Liver (tissue), 10 donors: Measurements from ENCODE around the gene CMTM5. TPM values are rescaled to one million over a fixed set of nuclear protein-coding genes. Genes with fewer than 3 reads are reported as not detected.
"Not testable (repeated sequence)": the region's sequence is repeated elsewhere in the genome, so short reads cannot be mapped to it uniquely, and the experiment has no call there.

ENCODE experiments used
- DNase-seq: peaks from one replicate; pipeline ENCODE4 v3.0.0-alpha.2; 2017; ENCODE audit warnings: low spot score
- H3K27ac ChIP-seq, 2 donors: one replicate each; pipeline ENCODE4 v1.7.0; 2013; ENCODE audit warnings: inconsistent platforms in 2 of 2, low read length in 2 of 2, control low read depth in 1 of 2, low read depth in 1 of 2, mild to moderate bottlenecking in 1 of 2
- H3K27me3 ChIP-seq, 4 donors: one replicate each; pipeline versions ENCODE4 v1.6.1 to v1.7.0; 2013; ENCODE audit warnings: low read length in 3 of 4, inconsistent platforms in 1 of 4, mild to moderate bottlenecking in 1 of 4, moderate library complexity in 1 of 4; ENCODE audit not compliant: control insufficient read depth in 4 of 4, insufficient read depth in 4 of 4
- H3K36me3 ChIP-seq, 4 donors: one replicate each; pipeline versions ENCODE4 v1.6.1 to v1.7.0; 2013; ENCODE audit warnings: low read length in 3 of 4, mild to moderate bottlenecking in 3 of 4, low read depth in 1 of 4, moderate library complexity in 1 of 4; ENCODE audit not compliant: control insufficient read depth in 4 of 4, insufficient read depth in 3 of 4
- H3K4me1 ChIP-seq, 4 donors: one replicate each; pipeline versions ENCODE4 v1.6.1 to v1.7.0; 2013; ENCODE audit warnings: low read length in 3 of 4, mild to moderate bottlenecking in 3 of 4, moderate library complexity in 1 of 4; ENCODE audit not compliant: control insufficient read depth in 4 of 4, insufficient read depth in 4 of 4
- H3K4me3 ChIP-seq, 3 donors: one replicate each; pipeline versions ENCODE4 v1.6.1 to v1.7.0; 2013; ENCODE audit warnings: low read length in 3 of 3, control low read depth in 1 of 3, low read depth in 1 of 3, mild to moderate bottlenecking in 1 of 3
- H3K9ac ChIP-seq, 2 donors: one replicate each; pipeline ENCODE4 v1.7.0; 2013; ENCODE audit warnings: low read length in 2 of 2, mild to moderate bottlenecking in 2 of 2, moderate library complexity in 2 of 2, control low read depth in 1 of 2, low read depth in 1 of 2
- H3K9me3 ChIP-seq, 4 donors: one replicate each; pipeline versions ENCODE4 v1.6.1 to v1.7.0; 2013; ENCODE audit warnings: low read length in 3 of 4; ENCODE audit not compliant: control insufficient read depth in 4 of 4
- FOXA2 ChIP-seq: IDR thresholded peaks from 2 replicates; pipeline ENCODE4 v1.6.1; 2016; ENCODE audit warnings: antibody characterized with exemption
- GABPA ChIP-seq, 2 donors: IDR thresholded peaks in 1 of 2; conservative IDR thresholded peaks in 1 of 2; 2 replicates each; pipeline ENCODE4 v1.6.1; 2016; ENCODE audit warnings: antibody characterized with exemption in 2 of 2, mild to moderate bottlenecking in 1 of 2, moderate library complexity in 1 of 2
- HNF4A ChIP-seq, 2 donors: conservative IDR thresholded peaks; 2 replicates each; pipeline ENCODE4 v1.6.1; 2016; ENCODE audit warnings: antibody characterized with exemption in 2 of 2, mild to moderate bottlenecking in 2 of 2
- JUND ChIP-seq, 2 donors: IDR thresholded peaks; 2 replicates each; pipeline ENCODE4 v1.6.1; 2016; ENCODE audit warnings: antibody characterized with exemption in 2 of 2
- NR2F2 ChIP-seq: IDR thresholded peaks from 2 replicates; pipeline ENCODE4 v1.6.1; 2016; ENCODE audit warnings: antibody characterized with exemption
- RAD21 ChIP-seq, 2 donors: IDR thresholded peaks; 2 replicates each; pipeline ENCODE4 v1.6.1; 2016; ENCODE audit warnings: antibody characterized with exemption in 2 of 2, mild to moderate bottlenecking in 2 of 2
- RXRA ChIP-seq, 2 donors: IDR thresholded peaks; 2 replicates each; pipeline ENCODE4 v1.6.1; 2017 to 2018; ENCODE audit warnings: antibody characterized with exemption in 2 of 2, mild to moderate bottlenecking in 1 of 2
- SP1 ChIP-seq: IDR thresholded peaks from 2 replicates; pipeline ENCODE4 v1.6.1; 2018; ENCODE audit warnings: antibody characterized with exemption, mild to moderate bottlenecking
- TAF1 ChIP-seq: conservative IDR thresholded peaks from 2 replicates; pipeline ENCODE4 v1.6.1; 2016; ENCODE audit warnings: antibody characterized with exemption, mild to moderate bottlenecking
- WGBS: extraction: QIAGEN DNeasy Blood & Tissue Kit; methylation state at CpG from one replicate; pipeline ENCODE4 v1.1.7; 2013; 5-methylcytosine and 5-hydroxymethylcytosine counted together
- polyA plus RNA-seq, 2 donors: library from polyadenylated mRNA; stranded (reverse) in 1 of 2; unstranded in 1 of 2; fragments of 200-250 nt in 1 of 2; fragments of >200 nt in 1 of 2; fragmentation: Nextera tagmentation in 1 of 2; extraction: Ambion mirVana in 1 of 2; gene quantifications; one replicate each; pipeline versions ENCODE4 v1.2.1 to v1.2.3, GENCODE V29; 2013 to 2015
- small RNA-seq: library from RNA; depleted of rRNA; stranded (forward); fragments of <200 nt; gene quantifications from one replicate; pipeline ENCODE3, GENCODE V24; 2014
- total RNA-seq, 2 donors: library from RNA; depleted of rRNA; stranded (reverse); fragments of >200 nt; gene quantifications; one replicate each; pipeline ENCODE4 v1.2.3, GENCODE V29; 2014
- TF ChIP-seq, protein P1 (sequence below): IDR thresholded peaks from 2 replicates; pipeline ENCODE4 v1.6.1; 2016; ENCODE audit warnings: antibody characterized with exemption
- TF ChIP-seq, protein P2 (sequence below): fragments of 150-350 bp; IDR thresholded peaks from 2 replicates; pipeline ENCODE4 v1.5.1; 2017; ENCODE audit warnings: improper control_type of control experiment, low read depth, low read length; ENCODE audit not compliant: missing input control
- TF ChIP-seq, protein P3 (sequence below): IDR thresholded peaks from 2 replicates; pipeline ENCODE4 v1.6.1; 2016; ENCODE audit warnings: antibody characterized with exemption
- TF ChIP-seq, protein P4 (sequence below): IDR thresholded peaks from 2 replicates; pipeline ENCODE4 v1.6.1; 2016; ENCODE audit warnings: antibody characterized with exemption
- donor health status: healthy.
- donor health status: healthy.
- donor health status: healthy.
- donor health status: healthy.
- donor health status: healthy.

CMTM5 gene
- total and polyA plus RNA-seq, 4 donors, result 0.22 to 5.5 TPM; not detected in 2

DNA sequence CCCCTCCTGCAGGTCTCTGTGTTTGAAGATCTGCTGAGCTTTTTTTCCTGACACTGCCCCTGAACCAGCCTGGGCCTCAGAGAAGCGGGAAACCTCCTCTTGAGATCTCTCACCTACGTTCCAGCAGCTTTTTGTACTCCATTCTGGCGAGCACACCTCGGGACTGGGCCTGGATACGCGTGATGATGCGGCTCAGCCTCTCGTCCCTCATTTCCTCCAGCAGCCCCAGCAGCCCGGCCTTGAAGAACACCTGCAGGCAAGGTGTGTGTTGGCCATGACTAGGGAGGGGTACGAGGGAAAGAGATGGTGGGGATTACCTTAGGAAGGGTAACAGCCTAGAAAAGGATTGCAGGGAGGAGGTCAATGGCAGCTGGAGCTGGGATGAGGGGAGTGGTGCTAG lies 48.3 kb downstream of the CMTM5 start (continued):
- TF ChIP-seq, protein P1, sequence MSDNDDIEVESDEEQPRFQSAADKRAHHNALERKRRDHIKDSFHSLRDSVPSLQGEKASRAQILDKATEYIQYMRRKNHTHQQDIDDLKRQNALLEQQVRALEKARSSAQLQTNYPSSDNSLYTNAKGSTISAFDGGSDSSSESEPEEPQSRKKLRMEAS, result no peak

DNA sequence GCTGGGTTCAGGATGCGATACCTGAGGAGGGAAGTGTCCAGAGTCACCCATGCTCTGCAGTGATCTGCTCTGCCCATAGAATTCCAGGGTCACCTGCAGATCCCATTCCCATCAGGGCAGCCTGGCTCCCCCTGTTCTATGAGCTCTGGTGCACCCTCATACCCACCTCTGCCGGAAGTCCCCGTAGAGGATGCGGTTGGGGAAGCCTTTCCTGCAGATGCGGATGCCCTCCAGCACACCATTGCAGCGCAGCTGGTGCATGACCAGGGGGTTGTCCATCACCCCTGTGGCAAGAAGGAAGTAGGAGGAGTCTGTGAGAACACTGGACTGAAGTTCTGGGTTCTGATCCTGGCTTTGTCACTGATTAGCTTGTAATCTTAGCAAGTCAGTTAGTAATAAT lies 49.0 kb downstream of the CMTM5 start:
- not testable (repeated sequence) for H3K4me3 ChIP-seq, H3K36me3 ChIP-seq, H3K27me3 ChIP-seq, H3K9me3 ChIP-seq, DNase-seq, H3K4me1 ChIP-seq, H3K27ac ChIP-seq, H3K9ac ChIP-seq
- WGBS, result 88% methylated on average over 6 of the region's 6 CpGs

DNA sequence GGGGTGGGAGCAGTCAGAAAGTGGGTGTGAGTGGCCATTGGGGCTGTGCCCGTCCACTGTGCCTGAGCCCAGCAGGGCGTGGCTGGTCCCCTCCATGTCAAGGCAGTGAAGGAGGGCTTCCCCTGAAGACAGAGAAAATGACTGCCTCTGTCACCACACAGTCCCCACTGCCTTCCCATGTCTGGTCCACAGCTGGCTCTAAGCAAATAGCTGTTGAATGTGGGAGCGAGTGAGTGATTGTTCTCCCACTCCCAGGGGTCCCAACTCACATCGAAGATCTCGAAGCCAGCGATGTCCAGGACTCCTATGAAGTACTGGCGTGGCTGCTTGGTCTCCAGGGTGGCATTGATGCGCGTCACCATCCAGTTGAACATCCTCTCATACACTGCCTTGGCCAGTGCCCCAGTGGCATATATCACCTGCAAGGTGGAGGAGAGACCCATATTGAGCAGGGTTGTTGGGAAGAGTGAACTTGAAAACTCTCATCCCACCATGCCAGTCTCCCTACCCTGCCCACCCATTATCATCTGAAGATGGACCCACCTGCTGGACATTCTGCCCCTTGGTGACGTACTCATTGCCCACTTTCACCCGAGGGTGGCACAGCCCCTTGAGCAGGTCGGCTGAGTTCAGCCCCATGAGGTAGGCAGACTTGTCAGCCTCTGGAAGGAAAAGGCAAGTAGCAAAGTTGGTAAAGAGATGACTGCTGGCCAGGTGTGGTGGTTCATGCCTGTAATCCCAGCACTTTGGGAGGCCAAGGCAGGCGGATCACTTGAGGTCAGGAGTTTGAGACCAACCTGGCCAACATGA lies 52.0 kb downstream of the CMTM5 start:
- TF ChIP-seq TAF1 (no peak), GABPA (IDR thresholded peaks at IDR 0.05 in 1 of 2, conservative IDR thresholded peaks at IDR 0.05 in 1 of 2) (no peak), RAD21 (IDR thresholded peaks at IDR 0.05) (no peak), NR2F2 (no peak), RXRA (IDR thresholded peaks at IDR 0.05) (no peak), JUND (IDR thresholded peaks at IDR 0.05) (no peak), SP1 (no peak), HNF4A (conservative IDR thresholded peaks at IDR 0.05) (no peak), FOXA2 (no peak)
- TF ChIP-seq, protein P2, sequence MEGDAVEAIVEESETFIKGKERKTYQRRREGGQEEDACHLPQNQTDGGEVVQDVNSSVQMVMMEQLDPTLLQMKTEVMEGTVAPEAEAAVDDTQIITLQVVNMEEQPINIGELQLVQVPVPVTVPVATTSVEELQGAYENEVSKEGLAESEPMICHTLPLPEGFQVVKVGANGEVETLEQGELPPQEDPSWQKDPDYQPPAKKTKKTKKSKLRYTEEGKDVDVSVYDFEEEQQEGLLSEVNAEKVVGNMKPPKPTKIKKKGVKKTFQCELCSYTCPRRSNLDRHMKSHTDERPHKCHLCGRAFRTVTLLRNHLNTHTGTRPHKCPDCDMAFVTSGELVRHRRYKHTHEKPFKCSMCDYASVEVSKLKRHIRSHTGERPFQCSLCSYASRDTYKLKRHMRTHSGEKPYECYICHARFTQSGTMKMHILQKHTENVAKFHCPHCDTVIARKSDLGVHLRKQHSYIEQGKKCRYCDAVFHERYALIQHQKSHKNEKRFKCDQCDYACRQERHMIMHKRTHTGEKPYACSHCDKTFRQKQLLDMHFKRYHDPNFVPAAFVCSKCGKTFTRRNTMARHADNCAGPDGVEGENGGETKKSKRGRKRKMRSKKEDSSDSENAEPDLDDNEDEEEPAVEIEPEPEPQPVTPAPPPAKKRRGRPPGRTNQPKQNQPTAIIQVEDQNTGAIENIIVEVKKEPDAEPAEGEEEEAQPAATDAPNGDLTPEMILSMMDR, result no peak
- TF ChIP-seq, protein P3, sequence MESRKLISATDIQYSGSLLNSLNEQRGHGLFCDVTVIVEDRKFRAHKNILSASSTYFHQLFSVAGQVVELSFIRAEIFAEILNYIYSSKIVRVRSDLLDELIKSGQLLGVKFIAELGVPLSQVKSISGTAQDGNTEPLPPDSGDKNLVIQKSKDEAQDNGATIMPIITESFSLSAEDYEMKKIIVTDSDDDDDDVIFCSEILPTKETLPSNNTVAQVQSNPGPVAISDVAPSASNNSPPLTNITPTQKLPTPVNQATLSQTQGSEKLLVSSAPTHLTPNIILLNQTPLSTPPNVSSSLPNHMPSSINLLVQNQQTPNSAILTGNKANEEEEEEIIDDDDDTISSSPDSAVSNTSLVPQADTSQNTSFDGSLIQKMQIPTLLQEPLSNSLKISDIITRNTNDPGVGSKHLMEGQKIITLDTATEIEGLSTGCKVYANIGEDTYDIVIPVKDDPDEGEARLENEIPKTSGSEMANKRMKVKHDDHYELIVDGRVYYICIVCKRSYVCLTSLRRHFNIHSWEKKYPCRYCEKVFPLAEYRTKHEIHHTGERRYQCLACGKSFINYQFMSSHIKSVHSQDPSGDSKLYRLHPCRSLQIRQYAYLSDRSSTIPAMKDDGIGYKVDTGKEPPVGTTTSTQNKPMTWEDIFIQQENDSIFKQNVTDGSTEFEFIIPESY, result no peak
- TF ChIP-seq, protein P4, sequence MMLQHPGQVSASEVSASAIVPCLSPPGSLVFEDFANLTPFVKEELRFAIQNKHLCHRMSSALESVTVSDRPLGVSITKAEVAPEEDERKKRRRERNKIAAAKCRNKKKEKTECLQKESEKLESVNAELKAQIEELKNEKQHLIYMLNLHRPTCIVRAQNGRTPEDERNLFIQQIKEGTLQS, result no peak
- Histone ChIP-seq H3K9ac (no peak overlapping the region), H3K36me3 (no peaks in the 10 kb centered on the region), H3K9me3 (no peaks in the 10 kb centered on the region), H3K4me3 (no peak overlapping the region), H3K27me3 (no peaks in the 10 kb centered on the region), H3K4me1 (no peaks in the 10 kb centered on the region), H3K27ac (no peak overlapping the region)
- 85% methylated on average over 13 of the region's 13 CpGs for WGBS
- DNase-seq, result no peak

Small RNAs within 50 kb of the gene (small RNA-seq; reads per million reads assigned to genes)
- gene MIR208A, result not detected
- not detected for gene MIR208B

Other genes with a start within 250 kb of the CMTM5 start
- gene SLC7A8, start 193.4 kb upstream of the CMTM5 start, total RNA-seq, result 1 to 10 TPM; 4.5 to 9.8 TPM
- 1 to 10 TPM; 2.6 to 6.2 TPM for gene SLC7A8, start 193.4 kb upstream of the CMTM5 start, polyA plus RNA-seq
- gene RNF212B, start 139.1 kb upstream of the CMTM5 start, total RNA-seq, result under 1 TPM; 0.17 to 0.51 TPM
- gene RNF212B, start 139.1 kb upstream of the CMTM5 start, polyA plus RNA-seq, result under 1 TPM in 1 of 2 donors, not detected in 1; 0.06 TPM
- 1 to 10 TPM; 3.4 to 3.5 TPM for gene HOMEZ, start 90.9 kb upstream of the CMTM5 start, total RNA-seq
- gene HOMEZ, start 90.9 kb upstream of the CMTM5 start, polyA plus RNA-seq, result 1 to 10 TPM; 2.8 to 3.3 TPM
- gene PPP1R3E, start 74.2 kb upstream of the CMTM5 start, total RNA-seq, result 1 to 10 TPM; 2.5 to 4.7 TPM
- 1 to 10 TPM; 3.0 to 4.1 TPM for gene PPP1R3E, start 74.2 kb upstream of the CMTM5 start, polyA plus RNA-seq
- 10 to 100 TPM; 10.9 to 28.0 TPM for gene BCL2L2, start 70.2 kb upstream of the CMTM5 start, total RNA-seq
- gene BCL2L2, start 70.2 kb upstream of the CMTM5 start, polyA plus RNA-seq, result 10 to 100 TPM in 1 of 2 donors, 1 to 10 TPM in 1; 4.7 to 14.5 TPM
- gene PABPN1, start 55.6 kb upstream of the CMTM5 start, total RNA-seq, result 10 to 100 TPM; 54.0 to 59.6 TPM
- gene PABPN1, start 55.6 kb upstream of the CMTM5 start, polyA plus RNA-seq, result 10 to 100 TPM; 40.9 to 41.9 TPM
- gene SLC22A17, start 24.2 kb upstream of the CMTM5 start, total RNA-seq, result 10 to 100 TPM in 1 of 2 donors, 1 to 10 TPM in 1; 2.4 to 14.6 TPM
- 1 to 10 TPM; 1.1 to 2.7 TPM for gene SLC22A17, start 24.2 kb upstream of the CMTM5 start, polyA plus RNA-seq
- under 1 TPM; 0.42 to 0.67 TPM for gene EFS, start 11.9 kb upstream of the CMTM5 start, total RNA-seq
- under 1 TPM; 0.10 to 0.69 TPM for gene EFS, start 11.9 kb upstream of the CMTM5 start, polyA plus RNA-seq
- gene IL25, start 4.2 kb upstream of the CMTM5 start, total RNA-seq, result not detected
- gene IL25, start 4.2 kb upstream of the CMTM5 start, polyA plus RNA-seq, result not detected
- gene MYH6, start 31.2 kb downstream of the CMTM5 start, total RNA-seq, result under 1 TPM; 0.05 to 0.17 TPM
- under 1 TPM in 1 of 2 donors, not detected in 1; 0.06 TPM for gene MYH6, start 31.2 kb downstream of the CMTM5 start, polyA plus RNA-seq
- gene MYH7, start 58.6 kb downstream of the CMTM5 start, total RNA-seq, result under 1 TPM; 0.05 to 0.42 TPM
- gene MYH7, start 58.6 kb downstream of the CMTM5 start, polyA plus RNA-seq, result under 1 TPM; 0.02 to 0.03 TPM
- 10 to 100 TPM; 20.4 to 26.9 TPM for gene NGDN, start 92.7 kb downstream of the CMTM5 start, total RNA-seq
- 10 to 100 TPM; 18.2 to 25.4 TPM for gene NGDN, start 92.7 kb downstream of the CMTM5 start, polyA plus RNA-seq
- gene ZFHX2, start 174.7 kb downstream of the CMTM5 start, total RNA-seq, result under 1 TPM; 0.08 to 0.14 TPM
- gene ZFHX2, start 174.7 kb downstream of the CMTM5 start, polyA plus RNA-seq, result under 1 TPM; 0.06 to 0.12 TPM
- gene THTPA, start 179.2 kb downstream of the CMTM5 start, total RNA-seq, result 10 to 100 TPM in 1 of 2 donors, 1 to 10 TPM in 1; 7.3 to 19.8 TPM
- 10 to 100 TPM in 1 of 2 donors, 1 to 10 TPM in 1; 9.6 to 10.2 TPM for gene THTPA, start 179.2 kb downstream of the CMTM5 start, polyA plus RNA-seq
- 10 to 100 TPM; 14.8 to 19.7 TPM for gene AP1G2, start 190.7 kb downstream of the CMTM5 start, total RNA-seq
- gene AP1G2, start 190.7 kb downstream of the CMTM5 start, polyA plus RNA-seq, result 10 to 100 TPM; 12.4 to 26.6 TPM
- gene JPH4, start 201.7 kb downstream of the CMTM5 start, total RNA-seq, result under 1 TPM; 0.08 to 0.23 TPM
- gene JPH4, start 201.7 kb downstream of the CMTM5 start, polyA plus RNA-seq, result under 1 TPM; 0.07 to 0.24 TPM